Measurements from ENCODE around the gene WWOX. TPM values are rescaled to one million over a fixed set of nuclear protein-coding genes. Genes with fewer than 3 reads are reported as not detected.
A peak's percentile ranks its signal among the peaks of the same experiment; 100 is the strongest.

Gene WWOX
- total and polyA plus RNA-seq, 2 of the 13 experiments (the other 11 are each of a cell fraction or from before 2014, with no cell fraction given) = 9.1 to 37.4 TPM

DNA sequence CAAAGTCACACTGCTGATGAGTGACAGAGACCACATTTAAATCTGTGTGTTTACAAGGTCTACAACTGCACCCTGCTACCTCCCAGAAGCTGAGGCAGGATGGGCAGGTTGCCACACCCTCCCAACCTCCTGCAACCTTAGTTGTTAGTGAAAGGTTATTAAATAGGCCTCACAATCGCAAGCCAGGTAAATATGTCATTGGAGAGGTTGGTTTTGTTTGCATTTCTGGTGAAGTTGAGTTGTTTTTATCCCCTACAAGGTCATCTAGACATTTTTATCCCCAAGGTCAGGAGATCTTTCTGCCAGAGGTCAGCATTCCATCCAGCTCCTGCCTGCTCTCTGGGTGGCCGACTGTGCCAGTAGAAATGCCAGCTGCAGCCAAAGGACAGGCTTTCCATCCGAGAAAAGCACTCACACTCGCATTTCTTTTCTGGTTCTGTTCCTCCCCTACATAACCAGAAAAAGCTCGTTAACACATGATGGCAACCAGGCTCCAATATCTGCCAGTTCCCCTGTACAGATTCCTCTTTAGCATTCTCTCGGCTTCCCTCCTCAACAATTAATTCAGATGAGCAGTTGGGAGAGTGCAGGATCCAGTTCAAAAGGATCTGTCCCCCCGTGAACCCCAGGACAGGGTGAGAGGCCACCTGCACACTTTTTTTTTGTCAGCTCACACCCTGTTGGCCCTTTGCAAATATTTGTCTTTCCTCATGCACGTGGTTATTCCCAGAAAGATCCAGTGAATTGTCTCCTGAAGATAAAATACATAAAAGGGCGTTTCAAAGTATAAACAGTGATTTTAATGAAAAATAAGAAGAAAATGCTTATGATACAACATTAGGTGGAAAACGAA lies 938.3 kb downstream of the WWOX start (continued):
- TF ChIP-seq, protein P1, sequence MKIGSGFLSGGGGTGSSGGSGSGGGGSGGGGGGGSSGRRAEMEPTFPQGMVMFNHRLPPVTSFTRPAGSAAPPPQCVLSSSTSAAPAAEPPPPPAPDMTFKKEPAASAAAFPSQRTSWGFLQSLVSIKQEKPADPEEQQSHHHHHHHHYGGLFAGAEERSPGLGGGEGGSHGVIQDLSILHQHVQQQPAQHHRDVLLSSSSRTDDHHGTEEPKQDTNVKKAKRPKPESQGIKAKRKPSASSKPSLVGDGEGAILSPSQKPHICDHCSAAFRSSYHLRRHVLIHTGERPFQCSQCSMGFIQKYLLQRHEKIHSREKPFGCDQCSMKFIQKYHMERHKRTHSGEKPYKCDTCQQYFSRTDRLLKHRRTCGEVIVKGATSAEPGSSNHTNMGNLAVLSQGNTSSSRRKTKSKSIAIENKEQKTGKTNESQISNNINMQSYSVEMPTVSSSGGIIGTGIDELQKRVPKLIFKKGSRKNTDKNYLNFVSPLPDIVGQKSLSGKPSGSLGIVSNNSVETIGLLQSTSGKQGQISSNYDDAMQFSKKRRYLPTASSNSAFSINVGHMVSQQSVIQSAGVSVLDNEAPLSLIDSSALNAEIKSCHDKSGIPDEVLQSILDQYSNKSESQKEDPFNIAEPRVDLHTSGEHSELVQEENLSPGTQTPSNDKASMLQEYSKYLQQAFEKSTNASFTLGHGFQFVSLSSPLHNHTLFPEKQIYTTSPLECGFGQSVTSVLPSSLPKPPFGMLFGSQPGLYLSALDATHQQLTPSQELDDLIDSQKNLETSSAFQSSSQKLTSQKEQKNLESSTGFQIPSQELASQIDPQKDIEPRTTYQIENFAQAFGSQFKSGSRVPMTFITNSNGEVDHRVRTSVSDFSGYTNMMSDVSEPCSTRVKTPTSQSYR (CRISPR knock-in tag; IDR thresholded peaks at IDR 0.05; ENCODE audit: borderline replicate concordance) = no peak
- TF ChIP-seq RARA (CRISPR knock-in tag; IDR thresholded peaks at IDR 0.05) (peak; percentile 69; the same call in 1 of the 2 replicates), ESRRA (CRISPR knock-in tag; IDR thresholded peaks at IDR 0.05; ENCODE audit: low read depth) (peak; percentile 49), SOX6 (IDR thresholded peaks at IDR 0.05) (no peak), SOX6 (CRISPR knock-in tag; IDR thresholded peaks at IDR 0.05) (peak; percentile 88), SOX5 (CRISPR knock-in tag; IDR thresholded peaks at IDR 0.05; ENCODE audit: borderline replicate concordance) (peak; percentile 26; the same call in 1 of the 2 replicates)
- TF ChIP-seq, protein P2, sequence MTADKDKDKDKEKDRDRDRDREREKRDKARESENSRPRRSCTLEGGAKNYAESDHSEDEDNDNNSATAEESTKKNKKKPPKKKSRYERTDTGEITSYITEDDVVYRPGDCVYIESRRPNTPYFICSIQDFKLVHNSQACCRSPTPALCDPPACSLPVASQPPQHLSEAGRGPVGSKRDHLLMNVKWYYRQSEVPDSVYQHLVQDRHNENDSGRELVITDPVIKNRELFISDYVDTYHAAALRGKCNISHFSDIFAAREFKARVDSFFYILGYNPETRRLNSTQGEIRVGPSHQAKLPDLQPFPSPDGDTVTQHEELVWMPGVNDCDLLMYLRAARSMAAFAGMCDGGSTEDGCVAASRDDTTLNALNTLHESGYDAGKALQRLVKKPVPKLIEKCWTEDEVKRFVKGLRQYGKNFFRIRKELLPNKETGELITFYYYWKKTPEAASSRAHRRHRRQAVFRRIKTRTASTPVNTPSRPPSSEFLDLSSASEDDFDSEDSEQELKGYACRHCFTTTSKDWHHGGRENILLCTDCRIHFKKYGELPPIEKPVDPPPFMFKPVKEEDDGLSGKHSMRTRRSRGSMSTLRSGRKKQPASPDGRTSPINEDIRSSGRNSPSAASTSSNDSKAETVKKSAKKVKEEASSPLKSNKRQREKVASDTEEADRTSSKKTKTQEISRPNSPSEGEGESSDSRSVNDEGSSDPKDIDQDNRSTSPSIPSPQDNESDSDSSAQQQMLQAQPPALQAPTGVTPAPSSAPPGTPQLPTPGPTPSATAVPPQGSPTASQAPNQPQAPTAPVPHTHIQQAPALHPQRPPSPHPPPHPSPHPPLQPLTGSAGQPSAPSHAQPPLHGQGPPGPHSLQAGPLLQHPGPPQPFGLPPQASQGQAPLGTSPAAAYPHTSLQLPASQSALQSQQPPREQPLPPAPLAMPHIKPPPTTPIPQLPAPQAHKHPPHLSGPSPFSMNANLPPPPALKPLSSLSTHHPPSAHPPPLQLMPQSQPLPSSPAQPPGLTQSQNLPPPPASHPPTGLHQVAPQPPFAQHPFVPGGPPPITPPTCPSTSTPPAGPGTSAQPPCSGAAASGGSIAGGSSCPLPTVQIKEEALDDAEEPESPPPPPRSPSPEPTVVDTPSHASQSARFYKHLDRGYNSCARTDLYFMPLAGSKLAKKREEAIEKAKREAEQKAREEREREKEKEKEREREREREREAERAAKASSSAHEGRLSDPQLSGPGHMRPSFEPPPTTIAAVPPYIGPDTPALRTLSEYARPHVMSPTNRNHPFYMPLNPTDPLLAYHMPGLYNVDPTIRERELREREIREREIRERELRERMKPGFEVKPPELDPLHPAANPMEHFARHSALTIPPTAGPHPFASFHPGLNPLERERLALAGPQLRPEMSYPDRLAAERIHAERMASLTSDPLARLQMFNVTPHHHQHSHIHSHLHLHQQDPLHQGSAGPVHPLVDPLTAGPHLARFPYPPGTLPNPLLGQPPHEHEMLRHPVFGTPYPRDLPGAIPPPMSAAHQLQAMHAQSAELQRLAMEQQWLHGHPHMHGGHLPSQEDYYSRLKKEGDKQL (CRISPR knock-in tag; IDR thresholded peaks at IDR 0.05; ENCODE audit: low read depth) = peak; percentile 58; the same call in 1 of the 2 replicates
- TF ChIP-seq, protein P3, sequence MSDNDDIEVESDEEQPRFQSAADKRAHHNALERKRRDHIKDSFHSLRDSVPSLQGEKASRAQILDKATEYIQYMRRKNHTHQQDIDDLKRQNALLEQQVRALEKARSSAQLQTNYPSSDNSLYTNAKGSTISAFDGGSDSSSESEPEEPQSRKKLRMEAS (IDR thresholded peaks at IDR 0.05) = 0 out of 2 replicates have a peak, but pooled peaks have one; percentile 15
